HG03439 (cell line): ENCODE measurements around the gene CST8.

ENCODE experiments used
- ATAC-seq: cut with Tn5 transposase; IDR thresholded peaks from one replicate; pipeline ENCODE4 v1.9.1; 2021; ENCODE audit warnings: mild to moderate bottlenecking, moderate library complexity; ENCODE audit not compliant: unreplicated experiment

Gene CST8

DNA sequence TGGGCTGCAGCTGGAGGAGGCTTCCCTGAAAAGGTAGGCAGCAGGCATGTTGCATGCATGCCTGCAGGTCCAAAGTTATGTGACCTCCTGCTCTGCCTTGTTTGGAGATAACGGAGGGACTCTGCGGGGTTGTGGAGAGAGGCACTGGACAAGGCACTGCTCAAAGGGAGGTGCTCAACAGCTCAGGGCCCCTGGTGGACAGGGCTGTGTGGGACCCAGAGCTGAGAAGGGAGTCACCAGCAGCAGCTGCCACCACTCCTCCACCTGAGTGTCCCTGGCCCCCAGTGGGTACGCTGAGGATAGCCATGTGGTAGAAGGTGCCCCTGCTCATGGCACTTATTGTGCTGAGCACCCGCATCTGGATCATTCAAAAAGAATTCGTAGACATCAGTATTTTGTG, 15.5 kb upstream of the CST8 start:
- ATAC-seq, result no peak

GRCh38 chr20:23476015-23476754, 14.7 kb upstream of the CST8 start:
- no peak for ATAC-seq

GRCh38 chr20:23477223-23477622, 13.7 kb upstream of the CST8 start:
- no peak for ATAC-seq

DNA sequence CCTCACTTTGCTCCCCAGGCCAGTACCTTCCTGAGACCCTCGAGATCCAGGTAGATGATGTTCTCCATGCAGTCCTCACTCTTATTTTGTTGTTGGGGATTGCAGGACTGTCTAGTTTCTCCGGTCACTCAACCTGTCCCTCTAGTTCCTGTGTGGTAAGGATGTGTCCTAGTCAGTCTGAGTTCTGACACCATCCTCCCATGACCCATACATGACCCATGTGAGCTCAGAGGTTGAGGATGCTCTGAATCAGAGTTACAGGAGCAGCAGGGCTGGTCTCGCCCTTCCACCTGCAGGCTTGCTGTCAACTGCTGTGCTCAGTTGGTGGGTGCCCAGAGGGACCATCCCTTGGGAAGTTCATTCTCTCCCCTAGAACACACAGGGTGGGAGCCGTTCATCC, 11.9 kb upstream of the CST8 start:
- ATAC-seq, result no peak

DNA sequence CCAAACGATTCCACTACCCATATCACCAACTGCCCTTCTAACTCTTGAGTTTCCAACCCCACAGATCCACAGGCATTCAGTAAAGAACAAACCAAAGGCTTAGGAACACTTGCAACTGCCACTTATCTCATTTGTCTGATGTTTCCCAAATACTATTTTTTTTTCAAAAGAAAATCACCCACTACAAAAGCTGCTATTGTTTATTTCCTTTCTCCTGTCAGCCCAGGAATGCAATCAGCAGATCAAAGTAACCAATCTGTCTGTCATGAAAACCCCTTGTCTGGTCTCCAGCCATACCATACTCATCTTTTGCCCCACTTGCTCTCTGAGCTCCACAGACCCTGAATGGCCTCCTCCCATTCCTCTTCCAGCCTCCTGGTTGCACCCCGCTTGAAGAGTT, 8.8 kb upstream of the CST8 start:
- no peak for ATAC-seq

DNA sequence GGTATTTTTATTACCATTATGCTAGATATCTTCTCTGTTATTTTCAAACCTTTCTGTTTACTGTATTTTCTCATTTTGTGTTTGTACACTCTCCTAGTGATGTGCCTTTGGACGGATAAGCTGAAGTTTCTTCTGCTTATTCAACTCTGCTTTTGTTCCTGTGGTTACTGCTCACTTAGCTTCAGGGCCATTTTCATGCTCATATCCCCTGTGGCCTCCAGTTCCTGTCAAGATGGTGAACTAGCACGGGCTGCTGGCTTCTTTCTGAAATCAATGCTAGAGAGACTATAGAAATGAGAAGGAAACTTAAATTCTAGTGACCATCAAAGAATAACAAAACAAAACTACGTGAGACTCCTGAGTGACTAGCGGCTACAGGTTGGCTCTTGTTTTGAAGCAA, 6.8 kb upstream of the CST8 start:
- no peak for ATAC-seq

GRCh38 chr20:23488470-23488869, 2.4 kb upstream of the CST8 start:
- ATAC-seq, result no peak

GRCh38 chr20:23488996-23489395, 1.9 kb upstream of the CST8 start:
- ATAC-seq, result no peak

DNA sequence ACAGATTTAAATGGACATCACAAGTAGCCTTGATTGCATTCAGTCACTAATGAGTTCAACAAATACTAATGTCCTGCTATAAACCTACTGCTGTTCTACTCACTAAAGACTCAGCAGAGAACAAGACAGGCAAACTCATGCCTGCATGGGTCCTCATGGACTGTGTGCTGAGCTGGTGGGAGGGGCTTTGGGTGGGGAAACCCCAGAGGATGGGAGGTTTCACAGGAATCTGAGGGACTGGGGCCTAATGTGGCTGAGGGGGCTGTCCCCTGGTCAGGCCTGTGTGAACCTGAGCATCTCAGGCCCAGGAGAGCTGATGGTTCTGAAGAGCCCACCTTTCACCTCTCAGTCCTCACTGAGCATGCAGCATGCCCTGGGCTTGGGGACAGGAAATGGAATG, 1.4 kb downstream of the CST8 start:
- no peak for ATAC-seq

DNA sequence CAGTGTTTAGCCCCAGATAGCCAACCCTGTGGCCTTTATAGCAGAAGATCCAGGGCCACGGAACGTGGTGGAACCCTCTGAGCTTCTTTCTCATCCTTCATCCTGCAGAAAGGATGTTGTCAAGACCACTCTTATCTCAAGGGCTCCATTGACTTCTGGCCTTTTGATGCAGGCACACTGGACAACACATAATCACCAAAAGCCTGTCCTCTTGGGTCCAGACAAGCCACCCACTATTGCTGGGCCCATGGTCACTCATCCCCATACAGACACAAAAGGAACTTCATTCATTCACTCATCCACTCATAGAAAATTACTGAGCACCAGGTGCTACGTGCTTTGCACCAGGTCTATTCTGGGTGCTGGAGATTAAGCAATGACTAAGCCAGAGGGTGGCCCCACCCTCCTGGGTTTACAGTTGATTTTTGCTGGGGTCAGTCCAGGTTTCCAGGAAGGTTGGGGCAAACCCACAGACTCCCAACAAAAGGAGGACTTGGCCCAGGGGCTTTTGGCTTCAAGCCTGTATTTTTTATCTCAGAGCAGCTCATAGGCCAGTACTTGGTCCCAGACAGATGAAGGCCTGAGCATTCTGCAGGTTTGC, 2.4 kb downstream of the CST8 start:
- no peak for ATAC-seq

GRCh38 chr20:23497536-23497935, 6.6 kb downstream of the CST8 start:
- no peak for ATAC-seq

DNA sequence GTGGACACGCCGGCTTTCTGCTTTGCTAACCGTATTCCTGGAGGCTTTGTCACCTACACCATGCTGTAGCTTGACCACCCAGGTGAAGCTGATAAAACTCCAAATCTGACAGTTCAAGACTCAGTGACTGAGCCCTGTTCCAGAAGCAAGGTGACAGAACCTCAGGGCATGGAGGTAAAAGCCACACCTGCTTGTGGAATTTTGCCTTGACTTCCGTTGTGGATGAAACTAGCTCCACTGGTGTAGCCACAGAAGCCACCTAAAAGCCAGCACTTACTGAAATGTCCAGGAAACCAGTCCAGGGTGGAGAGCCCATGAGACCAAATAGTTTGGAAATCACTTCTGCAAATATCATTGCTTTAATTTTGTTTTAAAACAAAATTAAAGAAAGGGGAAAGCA, 11.0 kb downstream of the CST8 start:
- ATAC-seq, result no peak

DNA sequence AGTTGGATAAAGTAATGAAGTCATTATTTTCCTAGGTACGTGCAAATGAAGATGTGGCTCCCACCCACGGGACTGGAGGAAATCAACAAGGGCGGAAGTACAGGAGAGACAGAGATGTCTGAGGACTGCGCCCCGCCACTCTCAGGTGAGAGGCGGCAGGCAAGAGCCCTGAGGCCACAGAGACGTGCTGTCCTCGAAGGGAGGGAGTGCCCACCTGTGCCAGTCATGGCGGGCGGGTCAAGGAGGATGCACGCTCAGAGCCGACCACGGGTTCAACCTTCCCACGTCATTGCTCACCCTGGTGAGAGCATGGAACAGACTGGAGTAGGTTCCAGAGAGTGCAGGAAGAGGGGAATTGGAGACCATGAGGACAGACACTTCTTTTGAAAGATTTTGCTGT, 12.7 kb downstream of the CST8 start:
- no peak for ATAC-seq

DNA sequence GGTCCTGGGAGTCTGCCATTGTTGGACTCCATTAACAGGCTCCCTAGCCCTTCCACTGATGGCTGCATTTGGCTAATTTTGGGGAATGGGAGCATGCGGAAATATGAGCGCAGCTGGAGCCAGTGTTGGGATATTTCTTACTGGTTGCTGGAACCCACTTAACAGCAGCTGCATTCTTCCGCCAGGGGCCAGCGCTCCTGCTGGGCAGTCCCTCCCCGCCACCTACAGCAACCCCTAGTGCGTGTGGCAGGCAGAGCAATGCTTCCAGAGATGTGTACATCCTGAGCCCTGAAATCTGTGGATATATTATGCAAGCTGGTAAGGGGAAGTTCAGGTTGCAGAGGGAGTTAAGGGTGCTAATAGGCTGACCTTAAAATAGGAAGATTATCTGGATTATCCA, 16.4 kb downstream of the CST8 start:
- ATAC-seq, result no peak

- no peak for ATAC-seq
These were observed 17.7 kb downstream of the CST8 start for GRCh38 chr20:23508449-23509229.

DNA sequence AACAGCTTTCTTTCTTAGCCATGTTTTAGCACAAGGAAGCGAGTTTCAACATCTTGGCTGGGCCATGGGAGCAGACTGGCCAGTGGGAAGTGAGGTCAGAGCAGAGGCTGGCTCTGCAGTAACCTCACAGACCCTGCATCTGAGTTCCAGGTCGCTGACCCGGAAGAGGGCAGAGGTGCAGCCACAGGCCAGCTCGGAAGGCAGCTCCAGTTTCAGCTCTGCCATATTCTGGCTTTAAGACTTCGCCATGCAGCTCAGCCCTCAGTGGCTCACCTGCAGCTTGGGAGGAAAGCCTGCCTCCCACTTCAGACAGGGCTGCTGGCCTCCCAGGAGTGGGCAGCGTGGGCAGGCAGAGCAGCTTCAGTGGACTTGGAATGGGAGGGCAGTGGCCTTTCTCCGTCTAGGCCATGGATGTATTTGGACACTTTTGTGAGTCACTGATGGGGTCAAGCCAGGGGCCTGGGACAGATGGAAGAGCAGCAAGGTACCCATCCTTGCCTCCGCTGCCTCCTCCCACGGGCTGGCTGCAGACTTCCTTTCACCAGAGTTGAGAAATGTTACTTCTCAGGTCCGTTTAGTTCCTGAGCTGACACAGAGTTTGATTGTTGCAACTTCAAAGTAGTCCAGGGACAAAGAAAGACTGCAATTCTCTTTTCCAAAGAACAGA, 18.5 kb downstream of the CST8 start:
- ATAC-seq, result no peak

GRCh38 chr20:23510000-23510590, 19.2 kb downstream of the CST8 start:
- no peak for ATAC-seq

DNA sequence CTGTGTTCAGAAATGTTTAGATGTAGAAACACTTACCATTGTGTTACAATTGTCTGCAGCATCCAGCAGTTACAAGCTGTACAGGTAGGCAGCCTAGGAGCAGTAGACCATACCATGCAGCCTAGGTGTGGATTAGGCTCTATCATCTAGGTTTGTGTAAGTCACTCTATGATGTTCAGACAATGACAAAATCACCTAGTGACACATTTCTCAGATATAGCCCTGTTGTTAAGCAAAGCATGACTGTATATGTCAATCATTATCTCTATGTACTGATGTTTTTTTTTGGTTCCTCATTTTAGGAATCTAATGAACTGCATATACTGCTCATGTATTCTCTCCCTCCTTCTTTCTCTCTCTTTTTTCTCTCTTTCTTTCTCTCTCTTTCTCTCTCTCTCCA, 22.2 kb downstream of the CST8 start:
- no peak for ATAC-seq

DNA sequence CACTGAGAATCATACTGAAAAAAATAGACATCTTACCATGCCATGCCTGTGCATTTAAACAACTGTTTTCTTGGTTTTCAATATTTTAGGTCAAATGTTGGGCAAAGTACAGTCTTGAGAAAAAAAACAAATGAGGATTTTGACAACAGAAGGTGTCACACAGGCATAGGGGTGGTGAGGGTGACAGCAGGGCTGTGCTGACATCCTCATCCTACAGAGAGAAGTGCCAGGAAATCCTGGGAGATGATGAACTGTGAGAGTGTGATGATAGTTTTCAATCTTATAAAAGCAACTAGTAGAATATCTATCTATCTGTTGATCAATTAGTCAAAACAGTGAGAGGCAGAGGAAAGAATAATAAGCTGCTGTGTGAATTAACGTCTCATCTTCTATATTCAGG, 23.9 kb downstream of the CST8 start:
- ATAC-seq, result no peak

DNA sequence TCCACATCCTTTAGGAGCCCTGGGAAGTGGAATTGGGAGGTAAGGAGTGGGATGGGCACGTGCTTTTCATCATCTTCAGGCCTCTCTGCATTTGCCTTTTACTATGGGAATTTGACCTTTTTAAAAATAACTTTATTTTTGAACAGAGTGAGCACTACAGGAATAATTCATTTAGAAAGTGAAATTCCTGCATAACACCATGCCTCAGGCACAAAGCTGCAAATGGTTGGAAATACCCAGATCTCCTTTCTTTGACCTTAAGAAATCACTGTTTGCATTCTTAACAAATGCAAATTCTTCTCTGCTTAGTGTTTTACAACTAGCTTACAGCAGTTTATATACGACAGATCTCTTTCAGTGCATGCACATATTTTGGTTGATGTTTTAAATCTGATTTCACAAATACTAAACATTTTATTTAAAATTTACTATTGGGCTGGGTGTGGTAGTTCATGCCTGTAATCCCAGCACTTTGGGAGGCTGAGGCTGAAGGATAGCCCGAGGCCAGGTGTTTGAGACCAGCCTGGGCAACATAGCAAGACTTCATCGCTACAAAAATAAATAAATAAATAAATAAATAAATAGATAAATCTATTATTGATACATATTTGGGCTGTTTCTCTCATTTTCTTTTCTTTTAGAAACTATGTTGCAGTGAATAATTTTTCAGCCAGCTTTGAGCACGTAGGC, 24.5 kb downstream of the CST8 start:
- ATAC-seq, result no peak

GRCh38 chr20:23517719-23518118, 26.8 kb downstream of the CST8 start:
- no peak for ATAC-seq
